ENCODE measurements around the gene CANT1. TPM values are rescaled to one million over a fixed set of nuclear protein-coding genes. Genes with fewer than 3 reads are reported as not detected.
"Not testable (repeated sequence)": the region's sequence is repeated elsewhere in the genome, so short reads cannot be mapped to it uniquely, and the experiment has no call there.

Gene CANT1
- polyA plus RNA-seq, 3 donors, result 39.7 to 52.9 (median 46.1) TPM

DNA sequence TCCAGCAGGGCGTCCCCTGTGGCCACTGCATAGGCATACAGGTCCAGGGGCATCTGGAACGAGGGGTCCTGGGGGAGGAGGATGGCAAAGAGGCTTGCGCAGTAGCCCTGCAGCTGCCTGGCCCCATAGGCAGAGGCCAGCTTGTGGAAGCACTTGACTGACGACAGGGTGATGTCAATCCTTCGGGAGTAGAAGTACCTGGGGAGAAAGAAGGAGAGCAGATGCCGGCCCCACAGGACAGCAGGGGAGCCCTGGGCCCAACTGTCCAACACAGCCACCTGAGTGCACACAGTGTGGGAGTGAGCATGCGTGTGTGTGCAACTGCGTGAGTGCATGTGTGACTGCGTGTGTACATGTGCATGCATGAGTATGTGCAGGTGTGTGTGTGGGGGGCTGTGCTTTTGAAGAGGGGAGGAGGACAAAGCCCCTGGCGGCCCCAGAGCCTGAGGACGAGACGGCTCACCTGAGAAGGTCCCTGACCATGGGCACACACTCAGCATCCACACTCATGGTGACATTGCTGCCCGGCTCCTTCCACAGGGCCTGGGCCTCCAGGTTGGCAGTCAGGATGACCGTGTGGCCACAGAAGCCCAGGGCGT lies 37.0 kb downstream of the CANT1 start:
- DNase-seq (ENCODE audit: extremely low read depth in 1 of 11, low read depth in 9 of 11, low spot score in 4 of 11), result no peak

DNA sequence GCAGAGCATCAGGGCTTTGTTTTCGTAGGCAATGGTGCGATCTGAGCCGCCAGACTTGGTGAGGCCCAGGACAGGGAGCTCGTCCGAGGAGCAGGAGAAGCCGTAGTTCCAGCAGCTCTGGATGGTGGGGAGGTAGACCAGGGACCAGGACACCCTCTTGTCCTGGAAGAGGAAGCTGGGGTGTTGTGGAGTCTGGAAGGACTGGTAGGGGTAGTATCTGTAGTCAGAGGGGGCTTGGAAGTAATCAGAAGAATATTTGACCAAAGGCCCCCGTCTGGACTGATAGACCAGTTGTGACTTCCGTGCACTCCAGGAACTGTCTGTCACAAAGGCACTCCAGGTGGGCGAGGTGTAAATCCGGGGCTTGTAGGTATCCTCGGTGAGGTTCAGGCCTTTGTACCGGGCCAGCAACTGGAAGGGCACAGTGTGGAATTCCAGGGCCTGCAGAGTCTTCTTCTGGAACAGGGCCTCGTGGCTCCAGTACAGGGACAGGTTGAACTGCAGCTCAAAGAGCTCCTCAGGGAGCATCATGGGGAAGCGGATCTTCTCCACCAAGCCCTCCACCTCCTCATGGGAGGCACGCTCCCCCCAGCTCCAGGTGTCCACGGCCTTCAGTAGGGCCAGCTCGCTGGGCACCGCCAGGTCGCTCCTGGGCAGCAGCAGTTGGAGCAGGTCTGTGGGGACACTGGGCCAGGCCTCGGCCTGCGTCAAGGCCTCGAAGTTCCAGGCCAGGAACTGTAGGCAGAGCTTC lies 37.6 kb downstream of the CANT1 start:
- no peak for DNase-seq (ENCODE audit: extremely low read depth in 1 of 11, low read depth in 9 of 11, low spot score in 4 of 11)

DNA sequence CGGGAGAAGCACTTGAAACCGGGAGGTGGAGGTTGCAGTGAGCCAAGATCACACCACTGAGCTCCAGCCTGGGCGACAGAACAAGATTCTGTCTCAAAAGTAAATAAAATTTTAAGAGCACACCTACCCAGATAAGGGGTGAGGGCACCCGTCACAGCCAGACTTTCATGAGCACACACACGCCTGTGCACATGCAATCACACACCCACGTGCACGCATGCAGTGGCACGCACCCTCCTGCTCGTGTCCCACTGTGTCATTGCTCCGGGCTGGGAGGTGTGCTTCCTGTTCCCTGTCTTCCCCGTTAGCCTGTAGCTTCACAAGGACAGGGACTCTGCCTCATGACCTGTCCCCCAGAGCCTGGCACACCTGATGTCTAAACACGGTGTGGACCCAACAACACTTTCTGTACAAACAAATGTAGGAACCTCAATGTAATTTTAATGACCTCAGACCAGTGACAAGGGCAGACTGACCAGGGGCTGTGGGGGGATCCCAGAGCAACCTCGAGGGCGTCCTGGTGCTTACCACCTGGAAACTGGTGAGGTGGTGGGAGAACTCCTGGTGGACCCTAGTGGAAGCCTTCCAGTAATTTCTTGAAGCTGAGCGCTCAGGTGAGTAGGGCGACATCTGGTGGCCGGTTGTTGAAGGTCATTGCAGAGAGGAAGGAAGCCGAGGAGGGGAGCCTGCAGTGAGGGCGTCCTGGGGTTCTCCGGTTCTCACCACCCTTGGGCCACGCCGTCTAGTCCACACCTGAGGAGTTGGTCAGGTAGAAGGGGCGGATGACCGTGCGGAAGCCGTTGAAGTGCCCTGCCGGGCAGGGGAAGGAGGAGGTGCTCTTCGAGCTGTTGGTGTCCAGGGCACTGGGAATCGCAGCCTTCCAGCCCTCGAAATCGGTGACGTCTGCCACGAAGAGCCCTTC lies 38.5 kb downstream of the CANT1 start:
- DNase-seq (ENCODE audit: extremely low read depth in 1 of 11, low read depth in 9 of 11, low spot score in 4 of 11), result peak in 7 of 11 donors; percentile 69 to 82 (median 77)

DNA sequence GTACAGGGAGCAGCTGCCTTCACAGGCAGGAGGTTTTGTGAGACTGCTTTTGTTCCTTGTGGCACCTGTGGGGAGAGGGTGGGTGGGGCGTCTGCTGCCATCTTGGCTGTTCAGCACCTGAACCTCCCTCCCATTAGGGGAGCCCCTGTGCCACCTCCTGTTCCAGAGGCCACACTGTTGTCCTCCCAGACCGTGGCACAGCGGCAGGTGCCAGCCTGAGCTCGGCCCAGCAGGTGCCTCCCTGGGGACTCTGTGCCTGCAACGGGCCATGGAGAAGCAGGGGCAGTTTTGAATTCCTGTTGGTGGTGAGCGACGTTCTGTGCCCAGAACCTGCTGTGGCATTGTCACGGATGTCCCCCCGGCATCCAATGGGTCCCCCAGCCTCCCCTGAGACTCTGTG lies 39.7 kb downstream of the CANT1 start:
- no peak for DNase-seq (ENCODE audit: extremely low read depth in 1 of 11, low read depth in 9 of 11, low spot score in 4 of 11)

DNA sequence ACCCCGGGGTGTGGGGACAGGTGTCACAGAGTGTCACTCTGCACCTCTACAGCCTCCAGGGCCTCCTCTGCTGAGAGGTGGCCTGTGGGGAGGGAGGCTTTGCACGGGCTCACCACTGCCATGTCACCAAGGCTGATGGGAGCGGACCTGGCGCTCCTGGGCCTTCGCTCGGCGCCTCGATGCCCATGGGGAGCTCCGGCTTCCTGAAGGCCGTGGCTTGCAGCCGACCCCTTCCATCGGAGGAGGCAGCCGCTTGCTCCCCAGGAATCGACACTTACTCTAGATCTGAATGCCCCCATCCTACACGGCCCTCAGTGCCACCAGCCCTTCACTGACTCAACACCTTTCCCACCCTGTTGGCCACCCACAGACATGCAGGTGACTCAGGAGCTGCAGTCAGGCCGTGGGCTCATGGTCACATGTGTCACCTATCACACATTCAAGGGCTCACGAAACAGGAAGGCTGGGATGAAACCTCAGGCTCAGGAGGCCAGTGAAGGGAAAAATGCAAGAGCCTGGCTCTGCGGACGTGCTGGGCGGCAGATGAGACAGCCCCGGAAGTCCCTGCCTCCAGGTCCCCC lies 41.7 kb downstream of the CANT1 start:
- DNase-seq (ENCODE audit: extremely low read depth in 1 of 11, low read depth in 9 of 11, low spot score in 4 of 11), result no peak

DNA sequence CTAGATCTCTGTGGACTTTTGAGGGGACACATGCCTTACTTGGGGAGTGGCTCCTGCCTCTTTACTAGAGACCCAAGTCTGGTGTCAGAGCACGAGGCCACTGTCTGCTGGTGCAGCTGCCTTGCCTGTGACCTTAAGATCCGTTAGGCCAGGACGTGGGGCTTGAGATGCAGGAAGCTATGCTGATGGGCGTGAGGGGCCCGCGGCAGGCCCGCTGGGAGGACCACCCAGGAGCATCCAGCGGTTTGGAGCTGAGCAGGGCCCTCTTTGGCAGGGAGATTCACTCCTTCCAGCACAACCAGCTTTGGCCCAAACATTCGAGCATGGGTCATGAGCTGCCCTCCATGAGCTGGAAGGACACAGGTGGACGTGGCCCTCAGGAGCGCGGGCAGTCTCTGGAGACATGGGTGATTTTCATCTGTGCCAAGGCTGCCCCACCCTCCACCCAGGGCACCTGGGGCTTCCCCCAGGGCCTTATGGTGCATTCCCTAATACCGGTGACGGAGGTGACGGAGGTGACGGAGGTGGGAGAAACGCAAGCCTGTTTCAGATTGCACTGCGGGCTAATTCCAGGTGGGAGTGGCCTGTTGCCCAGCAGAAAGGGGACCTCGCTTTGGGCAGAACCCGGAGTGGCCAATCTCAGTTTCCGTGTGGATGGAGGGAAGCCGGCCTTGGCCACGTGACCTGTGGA lies 42.5 kb downstream of the CANT1 start:
- no peak for DNase-seq (ENCODE audit: extremely low read depth in 1 of 11, low read depth in 9 of 11, low spot score in 4 of 11)

DNA sequence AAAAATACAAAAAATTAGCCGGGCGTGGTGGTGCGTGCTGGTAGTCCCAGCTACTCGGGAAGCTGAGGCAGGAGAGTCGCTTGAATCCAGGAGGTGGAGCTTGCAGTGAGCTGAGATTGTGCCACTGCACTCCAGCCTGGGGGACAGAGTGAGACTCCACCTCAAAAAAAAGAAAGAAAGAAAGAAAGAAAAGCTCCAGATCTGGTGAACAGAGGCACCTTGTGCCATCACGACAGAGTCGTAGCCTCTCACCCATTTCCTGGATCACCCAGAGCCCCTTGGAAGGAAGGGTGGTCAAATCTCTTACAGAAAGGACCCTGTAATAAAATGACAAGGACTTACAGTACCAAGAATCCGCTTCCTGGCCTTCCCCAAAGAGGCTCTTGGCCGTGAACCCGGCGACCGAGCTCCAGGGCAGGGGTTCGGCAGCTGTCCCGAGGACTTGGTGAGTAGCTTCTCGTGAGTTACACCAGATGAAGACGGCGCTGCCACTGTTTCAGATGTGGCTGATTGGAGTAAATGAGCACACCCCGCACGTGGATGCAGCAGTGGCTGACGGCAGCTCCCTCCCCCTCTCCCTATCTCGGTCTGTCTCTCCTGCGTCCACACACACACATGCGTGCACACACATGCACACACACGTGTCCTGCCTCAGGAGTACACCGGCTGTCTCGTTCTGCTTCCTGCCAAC lies 43.3 kb downstream of the CANT1 start:
- no peak for DNase-seq (ENCODE audit: extremely low read depth in 1 of 11, low read depth in 9 of 11, low spot score in 4 of 11)

DNA sequence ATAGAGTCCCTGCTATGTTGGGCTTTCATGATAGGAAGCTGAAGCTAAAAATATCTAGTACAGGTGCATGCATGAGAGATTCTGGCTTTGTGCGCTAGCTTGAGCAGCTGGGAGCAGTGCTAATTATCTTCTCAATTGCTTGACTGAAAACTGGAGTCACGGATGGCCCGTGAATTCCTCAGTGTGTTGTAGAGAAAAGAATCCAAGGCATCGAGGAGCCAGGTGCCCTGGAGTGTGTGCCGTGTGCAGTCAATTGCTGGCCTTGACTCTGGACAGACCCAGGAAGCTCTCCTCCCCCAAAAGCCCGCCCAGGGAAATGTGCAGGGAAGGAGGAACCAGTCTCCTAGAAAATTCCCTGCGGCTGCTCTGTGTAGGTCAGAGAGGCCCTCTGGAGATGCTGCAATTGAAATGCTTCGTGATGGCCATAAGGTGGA lies 44.1 kb downstream of the CANT1 start:
- DNase-seq (ENCODE audit: extremely low read depth in 1 of 11, low read depth in 9 of 11, low spot score in 4 of 11), result no peak

DNA sequence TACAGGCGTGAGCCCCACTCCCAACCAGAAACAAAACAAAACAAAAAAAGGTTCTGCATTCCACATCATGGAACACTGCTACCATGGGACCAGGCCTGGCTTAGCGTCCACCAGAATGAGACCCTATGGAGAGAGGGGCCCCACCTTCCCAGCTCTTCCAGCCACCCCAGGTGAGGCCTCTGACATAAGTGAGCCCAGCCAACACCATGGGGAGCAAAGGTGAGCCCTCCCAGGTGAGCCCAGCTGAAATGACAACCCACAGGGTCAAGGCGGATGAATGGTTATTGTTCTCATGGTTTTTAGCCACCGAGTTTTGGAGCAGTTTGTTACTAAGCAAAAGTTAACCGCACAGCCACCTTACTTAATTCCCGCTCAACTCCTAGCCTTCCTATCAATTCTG lies 46.2 kb downstream of the CANT1 start:
- DNase-seq (ENCODE audit: extremely low read depth in 1 of 11, low read depth in 9 of 11, low spot score in 4 of 11), result no peak

DNA sequence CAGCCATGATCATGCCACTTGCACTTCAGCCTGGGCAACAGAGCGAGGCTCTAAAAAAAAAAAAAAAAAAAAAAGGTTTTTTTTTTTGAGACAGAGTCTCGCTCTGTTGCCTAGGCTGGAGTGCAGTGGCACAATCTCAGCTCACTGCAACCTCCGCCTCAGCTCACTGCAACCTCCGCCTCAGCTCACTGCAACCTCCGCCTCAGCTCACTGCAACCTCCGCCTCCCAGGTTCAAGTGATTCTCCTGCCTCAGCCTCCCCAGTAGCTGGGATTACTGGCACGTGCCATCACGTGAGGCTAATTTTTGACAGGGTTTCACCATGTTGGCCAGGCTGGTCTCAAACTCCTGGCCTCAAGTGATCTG lies 46.6 kb downstream of the CANT1 start:
- DNase-seq (ENCODE audit: extremely low read depth in 1 of 11, low read depth in 9 of 11, low spot score in 4 of 11), result not testable (repeated sequence)

DNA sequence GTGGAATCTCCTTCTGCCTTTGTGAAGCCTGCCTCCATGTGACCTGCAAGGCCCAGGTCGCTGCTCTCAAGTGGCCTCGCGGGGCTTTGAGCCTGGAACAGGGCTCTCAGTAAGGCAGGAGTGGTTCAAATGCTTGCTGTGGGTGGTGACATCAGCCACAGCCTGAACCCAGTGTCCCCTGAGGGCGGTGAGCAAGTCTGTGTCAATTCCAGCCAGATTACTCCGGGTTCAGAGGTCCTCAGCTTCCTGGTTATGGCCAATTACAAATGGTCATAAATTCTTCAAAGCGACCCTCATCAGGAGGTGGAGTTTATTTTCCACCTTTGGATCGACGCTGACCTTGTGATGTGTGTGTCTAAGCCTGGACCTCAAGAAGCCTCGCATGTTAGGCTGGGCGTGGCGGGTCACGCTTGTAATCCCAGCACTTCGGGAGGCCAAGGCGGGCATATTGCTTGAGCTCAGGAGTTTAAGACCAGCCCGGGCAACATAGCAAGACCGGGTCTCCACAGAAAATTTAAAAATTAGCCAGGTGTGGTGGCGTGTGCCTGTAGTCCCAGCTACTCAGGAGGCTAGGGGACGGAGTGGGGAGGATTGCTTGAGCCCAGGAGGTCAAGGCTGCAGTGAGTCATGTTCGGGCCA lies 47.1 kb downstream of the CANT1 start:
- no peak for DNase-seq (ENCODE audit: extremely low read depth in 1 of 11, low read depth in 9 of 11, low spot score in 4 of 11)

DNA sequence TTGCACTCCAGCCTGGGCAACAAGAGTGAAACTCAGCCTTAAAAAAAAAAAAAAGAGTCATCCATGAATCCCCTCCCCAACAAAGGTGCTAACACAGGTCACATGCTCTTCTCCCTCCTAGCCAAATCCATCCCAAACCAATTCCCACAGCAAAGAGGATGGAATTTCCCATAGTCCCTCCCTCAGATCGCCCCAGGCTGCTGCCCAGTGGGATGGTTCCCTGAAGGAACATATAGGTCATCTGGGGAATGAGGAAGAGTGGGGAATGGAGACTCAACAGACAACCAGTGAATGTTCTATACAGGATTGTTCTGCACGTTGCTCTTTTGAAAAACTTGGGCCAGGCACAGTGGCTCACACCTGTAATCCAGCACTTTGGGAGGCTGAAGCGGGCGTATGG lies 48.0 kb downstream of the CANT1 start:
- no peak for DNase-seq (ENCODE audit: extremely low read depth in 1 of 11, low read depth in 9 of 11, low spot score in 4 of 11)

DNA sequence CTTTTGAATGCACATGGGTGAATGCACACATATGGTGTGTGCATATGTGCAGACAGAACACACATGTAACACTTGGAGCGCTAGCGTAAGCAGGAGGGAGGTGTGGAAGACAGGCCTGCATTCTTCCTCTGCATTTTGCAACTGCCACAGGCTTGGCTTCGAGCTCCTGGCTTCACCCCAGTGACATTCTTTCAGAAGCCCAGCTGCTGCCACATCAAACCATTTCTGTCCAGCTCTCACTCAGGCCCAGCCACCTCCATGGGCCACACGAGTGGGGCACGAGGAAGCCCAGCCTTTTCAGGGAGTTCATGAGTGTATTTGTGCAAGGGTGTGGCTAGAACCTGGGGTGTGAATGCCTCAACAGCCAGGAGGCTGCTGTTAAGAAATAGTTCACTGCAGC lies 48.6 kb downstream of the CANT1 start:
- DNase-seq (ENCODE audit: extremely low read depth in 1 of 11, low read depth in 9 of 11, low spot score in 4 of 11), result no peak

DNA sequence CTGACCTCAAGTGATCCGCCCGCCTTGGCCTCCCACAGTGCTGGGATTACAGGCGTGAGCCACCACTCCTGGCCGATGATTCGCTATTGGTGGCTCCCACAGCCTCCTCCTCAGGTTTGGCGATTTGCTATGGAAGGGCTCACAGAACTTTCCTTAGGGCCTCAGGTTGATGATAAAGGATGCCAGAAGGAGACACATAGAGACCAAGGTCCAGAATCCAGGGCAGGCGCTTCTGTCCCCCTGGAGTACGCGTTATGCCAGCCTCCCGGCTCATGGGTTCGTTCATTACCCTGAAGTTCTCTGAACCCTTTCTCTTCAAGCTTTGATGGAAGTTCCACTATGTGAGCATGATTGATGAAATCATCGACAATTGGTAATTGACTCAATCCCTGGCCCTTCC lies 49.8 kb downstream of the CANT1 start:
- no peak for DNase-seq (ENCODE audit: extremely low read depth in 1 of 11, low read depth in 9 of 11, low spot score in 4 of 11)

DNA sequence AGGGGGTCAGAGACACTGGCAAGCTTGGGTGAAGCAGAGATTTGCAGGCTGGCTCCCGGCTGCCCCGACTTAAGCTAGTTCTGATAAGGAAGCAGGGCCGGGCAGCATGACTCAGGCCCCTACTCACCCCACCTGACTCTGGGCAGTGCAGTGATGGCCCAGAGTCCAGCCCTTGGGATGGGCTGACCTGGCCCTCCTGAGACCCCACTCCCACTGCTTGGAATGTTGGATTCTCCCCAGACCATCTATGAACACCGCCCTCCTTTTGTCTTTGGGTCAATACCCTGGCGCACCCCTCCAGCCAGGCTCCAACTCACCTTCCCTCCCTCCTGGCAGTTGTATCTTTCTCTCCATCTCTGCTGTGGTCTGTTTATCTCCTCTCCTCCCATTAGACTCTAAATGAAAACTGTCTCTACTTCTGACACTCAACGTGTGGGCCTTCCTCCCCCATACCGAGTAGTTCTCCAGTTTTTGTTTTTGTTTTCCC lies 50.9 kb downstream of the CANT1 start:
- no peak for DNase-seq (ENCODE audit: extremely low read depth in 1 of 11, low read depth in 9 of 11, low spot score in 4 of 11)

DNA sequence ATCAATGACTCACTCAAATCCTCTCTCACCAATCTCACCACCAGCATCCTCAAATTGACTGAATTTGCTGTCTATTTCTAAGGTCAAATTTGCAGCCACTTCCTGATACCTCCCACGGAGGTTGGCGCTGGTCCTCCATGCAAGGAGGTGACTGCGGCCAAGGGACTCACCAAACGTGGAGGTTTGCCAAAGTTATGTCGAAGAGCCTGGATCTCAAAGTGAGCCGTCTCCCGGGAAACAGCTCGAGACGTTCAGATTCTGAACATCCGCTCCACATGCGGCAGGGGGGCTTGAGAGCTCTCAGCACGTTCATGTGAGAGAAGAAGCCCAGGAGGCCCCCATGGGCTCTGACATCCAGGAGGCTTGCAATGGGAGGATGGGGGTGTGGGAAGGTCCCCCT lies 52.4 kb downstream of the CANT1 start:
- no peak for DNase-seq (ENCODE audit: extremely low read depth in 1 of 11, low read depth in 9 of 11, low spot score in 4 of 11)

DNA sequence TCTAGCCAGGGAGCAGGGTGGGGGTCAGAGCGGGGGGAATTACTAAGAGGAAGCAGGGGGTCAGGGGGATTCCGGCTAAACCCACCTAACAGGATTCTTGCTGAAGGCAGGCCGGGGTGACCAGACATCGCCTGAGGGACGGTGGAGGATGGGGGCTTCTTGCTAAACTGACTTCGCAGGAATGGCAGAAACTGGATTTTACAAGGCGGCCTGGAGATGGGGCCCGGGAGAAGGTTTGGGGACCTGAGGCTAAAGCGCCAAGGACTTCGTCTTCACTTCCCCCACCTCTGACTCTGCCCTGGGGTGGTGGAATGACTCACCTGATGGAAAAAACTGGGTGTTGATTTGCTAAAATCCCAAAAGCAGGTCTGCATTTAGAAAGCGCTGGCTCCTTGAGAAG lies 53.3 kb downstream of the CANT1 start:
- DNase-seq (ENCODE audit: extremely low read depth in 1 of 11, low read depth in 9 of 11, low spot score in 4 of 11), result no peak

DNA sequence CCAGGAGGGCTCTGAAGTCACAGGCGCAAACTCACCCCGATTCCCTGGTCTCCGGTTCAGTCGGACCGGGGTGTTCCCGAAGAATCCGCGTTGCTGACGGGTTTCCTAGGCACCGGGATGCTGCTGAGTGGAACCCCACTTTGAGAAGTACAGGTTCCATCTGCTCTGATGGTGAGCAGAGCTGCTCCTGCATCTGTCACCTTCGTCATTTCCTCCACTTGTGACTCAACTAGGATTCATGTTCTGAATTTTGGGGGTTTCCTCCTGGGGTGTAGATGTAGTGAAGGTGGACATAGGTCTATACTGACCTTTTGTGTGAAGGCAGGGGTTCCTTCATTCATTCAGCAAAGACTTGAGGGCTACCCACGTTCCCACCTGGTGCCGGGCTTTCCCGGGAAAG lies 54.9 kb downstream of the CANT1 start:
- no peak for DNase-seq (ENCODE audit: extremely low read depth in 1 of 11, low read depth in 9 of 11, low spot score in 4 of 11)

All from renal cortex interstitium (tissue), 11 donors.